ENCODE measurements around the gene KIN. TPM values are rescaled to one million over a fixed set of nuclear protein-coding genes. Genes with fewer than 3 reads are reported as not detected.

Gene KIN
- total RNA-seq, 1 experiment from 2014 or later, result 15.7 TPM

Other genes starting within 250 kb of the KIN start
- 0.06 TPM in 1 of 2 replicates, not detected in the other for gene ITIH5, start 121.0 kb downstream of the KIN start, total RNA-seq (2014; rRNA removed; shearing (Covaris generic))
- gene ITIH2, start 84.7 kb downstream of the KIN start, total RNA-seq (2014; rRNA removed; shearing (Covaris generic)), result not detected in 2 replicates
- gene ATP5F1C, start 184 bp upstream of the KIN start, total RNA-seq (2014; rRNA removed; shearing (Covaris generic)), result 338 and 346 TPM in 2 replicates
- gene TAF3, start 30.5 kb upstream of the KIN start, total RNA-seq (2014; rRNA removed; shearing (Covaris generic)), result 2.1 TPM in 2 replicates